HepG2 (cell line): ENCODE measurements around the gene FER1L5. TPM values are rescaled to one million over a fixed set of nuclear protein-coding genes. Genes with fewer than 3 reads are reported as not detected.

Source experiments
- ASH2L ChIP-seq: fragments of 300-600, 200-600 bp; sonication (generic); IDR thresholded peaks from 2 replicates; pipeline ENCODE4 v1.7.0; 2017; ENCODE audit warnings: low read depth, mild to moderate bottlenecking, moderate library complexity, mixed read lengths, low read length; ENCODE audit not compliant: insufficient read length
- BCL3 ChIP-seq: sonication (generic); formaldehyde crosslinking; IDR thresholded peaks from 2 replicates; pipeline ENCODE4 v1.5.1; 2020; ENCODE audit warnings: mild to moderate bottlenecking, missing genetic modification reagents, moderate library complexity
- FOXO4 ChIP-seq: sonication (generic); formaldehyde crosslinking; conservative IDR thresholded peaks from 2 replicates; pipeline ENCODE4 v1.8.1; 2023; ENCODE audit warnings: missing genetic modification reagents
- MAF1 ChIP-seq: sonication (generic); formaldehyde crosslinking; IDR thresholded peaks from 2 replicates; pipeline ENCODE4 v1.5.0; 2020; ENCODE audit warnings: missing genetic modification reagents, borderline replicate concordance
- MTA1 ChIP-seq: sonication (generic); formaldehyde crosslinking; IDR thresholded peaks from 2 replicates; pipeline ENCODE4 v1.4.0; 2020; ENCODE audit warnings: missing genetic modification reagents, mild to moderate bottlenecking, borderline replicate concordance
- NAIF1 ChIP-seq: sonication (generic); formaldehyde crosslinking; IDR thresholded peaks from 2 replicates; pipeline ENCODE4 v1.5.0; 2020; ENCODE audit warnings: mild to moderate bottlenecking, missing genetic modification reagents, borderline replicate concordance
- NKX3-1 ChIP-seq: sonication (generic); formaldehyde crosslinking; IDR thresholded peaks from 2 replicates; pipeline ENCODE4 v1.5.0; 2020; ENCODE audit warnings: missing genetic modification reagents
- SALL2 ChIP-seq: sonication (generic); formaldehyde crosslinking; IDR thresholded peaks from 2 replicates; pipeline ENCODE4 v1.8.1; 2023; ENCODE audit warnings: mild to moderate bottlenecking, missing genetic modification reagents, inconsistent platforms
- TEF ChIP-seq: sonication (generic); formaldehyde crosslinking; IDR thresholded peaks from 2 replicates; pipeline ENCODE4 v1.5.0; 2020; ENCODE audit warnings: missing genetic modification reagents
- THYN1 ChIP-seq: sonication (generic); formaldehyde crosslinking; IDR thresholded peaks from 2 replicates; pipeline ENCODE4 v1.8.1; 2023; ENCODE audit warnings: low read depth, mild to moderate bottlenecking, moderate library complexity, missing genetic modification reagents, borderline replicate concordance
- ZBTB38 ChIP-seq: sonication (generic); formaldehyde crosslinking; IDR thresholded peaks from 2 replicates; pipeline ENCODE4 v1.5.1; 2020; ENCODE audit warnings: mild to moderate bottlenecking, missing genetic modification reagents
- ZFP90 ChIP-seq: sonication (generic); formaldehyde crosslinking; IDR thresholded peaks from 2 replicates; pipeline ENCODE4 v1.8.0; 2022; ENCODE audit warnings: missing genetic modification reagents, mild to moderate bottlenecking, inconsistent platforms, borderline replicate concordance
- ZNF142 ChIP-seq: sonication (generic); formaldehyde crosslinking; IDR thresholded peaks from 2 replicates; pipeline ENCODE4 v1.4.0; 2020; ENCODE audit warnings: missing genetic modification reagents
- ZNF20 ChIP-seq: sonication (generic); formaldehyde crosslinking; IDR thresholded peaks from 2 replicates; pipeline ENCODE4 v1.4.0; 2020; ENCODE audit warnings: mild to moderate bottlenecking, moderate library complexity, missing genetic modification reagents
- ZNF563 ChIP-seq: sonication (generic); formaldehyde crosslinking; IDR thresholded peaks from 2 replicates; pipeline ENCODE4 v1.8.0; 2022; ENCODE audit warnings: mild to moderate bottlenecking, moderate library complexity, missing genetic modification reagents
- ZNF567 ChIP-seq: sonication (generic); formaldehyde crosslinking; IDR thresholded peaks from 2 replicates; pipeline ENCODE4 v1.8.1; 2023; ENCODE audit warnings: mild to moderate bottlenecking, missing genetic modification reagents, borderline replicate concordance
- ZNF577 ChIP-seq: sonication (generic); formaldehyde crosslinking; IDR thresholded peaks from 2 replicates; pipeline ENCODE4 v1.4.0; 2020; ENCODE audit warnings: mild to moderate bottlenecking, low read depth, missing genetic modification reagents, borderline replicate concordance
- ZNF629 ChIP-seq: sonication (generic); formaldehyde crosslinking; conservative IDR thresholded peaks from 2 replicates; pipeline ENCODE4 v1.5.0; 2020; ENCODE audit warnings: missing genetic modification reagents
- polyA plus RNA-seq, 8 experiments: library from polyadenylated mRNA; depleted of rRNA in 3 of 8; stranded (reverse) in 7 of 8; unstranded in 1 of 8; fragments of >200 nt; fragmentation: Illumina TruSeq in 4 of 8; extraction: Trizol in 4 of 8; gene quantifications; 2 replicates each; pipeline versions ENCODE4 v1.2.1 to v1.2.3, GENCODE V29; 2011 to 2016; ENCODE audit warnings: low read depth in 4 of 8, missing spikeins in 1 of 8, mixed read lengths in 1 of 8; ENCODE audit not compliant: insufficient read depth in 1 of 8
- total RNA-seq, 5 experiments: library from RNA; depleted of rRNA; stranded (reverse); fragments of >200 nt; fragmentation: Illumina TruSeq; extraction: Trizol; gene quantifications; 2 replicates each; pipeline ENCODE4 v1.2.3, GENCODE V29; 2016; ENCODE audit warnings: low read depth in 1 of 5

Gene FER1L5
- total and polyA plus RNA-seq, 2 of the 13 experiments (the other 11 are each of a cell fraction or from before 2014, with no cell fraction given) = 0.02 to 0.08 TPM

- TF ChIP-seq BCL3 (peak; percentile 97), MAF1 (CRISPR knock-in tag) (peak; percentile 96), ZNF563 (CRISPR knock-in tag) (peak; percentile 89; the same call in 1 of the 2 replicates), ZNF567 (CRISPR knock-in tag) (peak; percentile 87; the same call in 1 of the 2 replicates), ZFP90 (peak; percentile 99), MTA1 (peak; percentile 96), ASH2L (peak; percentile 84), TEF (CRISPR knock-in tag) (peak; percentile 58; the same call in 1 of the 2 replicates), ZNF629 (CRISPR knock-in tag) (peak; percentile 72), NAIF1 (CRISPR knock-in tag) (peak; percentile 92), ZNF142 (CRISPR knock-in tag) (peak; percentile 79; the same call in 1 of the 2 replicates), NKX3-1 (peak; percentile 96), ZNF20 (no peak; the same call in 1 of the 2 replicates), ZBTB38 (peak; percentile 94), THYN1 (peak; percentile 99; the same call in 1 of the 2 replicates), SALL2 (CRISPR knock-in tag) (peak; percentile 98), FOXO4 (CRISPR knock-in tag) (no peak), ZNF577 (CRISPR knock-in tag) (no peak)
Observed at GRCh38 chr2:96638144-96639121, 4.1 kb upstream of the FER1L5 start, which contains the start of gene KANSL3 (continued).
